Measurements from ENCODE around the gene ERMAP. TPM values are rescaled to one million over a fixed set of nuclear protein-coding genes. Genes with fewer than 3 reads are reported as not detected.
"Not testable (repeated sequence)": the region's sequence is repeated elsewhere in the genome, so short reads cannot be mapped to it uniquely, and the experiment has no call there.

ERMAP gene
- total RNA-seq, 2 experiments from 2014 or later = 3.1 to 3.2 TPM

GRCh38 chr1:42866549-42866948 is 49.6 kb downstream of the ERMAP start:
- no peaks in the 10 kb centered on the region for H3K36me3 Mint-ChIP-seq
- H3K27me3 Mint-ChIP-seq = peaks cover 13% of the 10 kb centered on the region
- no peak overlapping the region for H3K27ac Mint-ChIP-seq

GRCh38 chr1:42868466-42868865 is 51.5 kb downstream of the ERMAP start:
- H3K27ac Mint-ChIP-seq, H3K9me3 Mint-ChIP-seq, H3K27me3 Mint-ChIP-seq, DNase-seq, H3K4me1 Mint-ChIP-seq, H3K4me3 Mint-ChIP-seq, H3K36me3 Mint-ChIP-seq: not testable (repeated sequence)

More at GRCh38 chr1:42866549-42866948, 49.6 kb downstream of the ERMAP start:
- Mint-ChIP-seq H3K4me3 (no peak overlapping the region), H3K4me1 (no peaks in the 10 kb centered on the region), H3K9me3 (no peaks in the 10 kb centered on the region)
- no peak for DNase-seq

- H3K4me3 Mint-ChIP-seq, H3K4me1 Mint-ChIP-seq, H3K9me3 Mint-ChIP-seq, DNase-seq, H3K27me3 Mint-ChIP-seq, H3K36me3 Mint-ChIP-seq, H3K27ac Mint-ChIP-seq: not testable (repeated sequence)
Measured at GRCh38 chr1:42869254-42869653, 52.3 kb downstream of the ERMAP start.

- not testable (repeated sequence) for H3K4me3 Mint-ChIP-seq, H3K27ac Mint-ChIP-seq, H3K27me3 Mint-ChIP-seq, H3K4me1 Mint-ChIP-seq, H3K36me3 Mint-ChIP-seq, H3K9me3 Mint-ChIP-seq, DNase-seq
Measured at GRCh38 chr1:42869751-42870150, 52.8 kb downstream of the ERMAP start.

- not testable (repeated sequence) for H3K27me3 Mint-ChIP-seq, DNase-seq, H3K4me1 Mint-ChIP-seq, H3K27ac Mint-ChIP-seq, H3K4me3 Mint-ChIP-seq, H3K36me3 Mint-ChIP-seq
- H3K9me3 Mint-ChIP-seq = peaks cover 11% of the 10 kb centered on the region
Measured at GRCh38 chr1:42873108-42873507, 56.2 kb downstream of the ERMAP start.

GRCh38 chr1:42873670-42874069 is 56.7 kb downstream of the ERMAP start:
- no peak overlapping the region for H3K27ac Mint-ChIP-seq
- peaks cover 11% of the 10 kb centered on the region for H3K9me3 Mint-ChIP-seq
- peaks cover 4% of the 10 kb centered on the region for H3K4me1 Mint-ChIP-seq
- no peaks in the 10 kb centered on the region for H3K36me3 Mint-ChIP-seq
- DNase-seq = no peak
- peaks cover 4% of the 10 kb centered on the region for H3K27me3 Mint-ChIP-seq
- no peak overlapping the region for H3K4me3 Mint-ChIP-seq

- DNase-seq = no peak
- H3K36me3 Mint-ChIP-seq = no peaks in the 10 kb centered on the region
- no peak overlapping the region for H3K4me3 Mint-ChIP-seq
- peaks cover 11% of the 10 kb centered on the region for H3K9me3 Mint-ChIP-seq
- H3K27me3 Mint-ChIP-seq = peaks cover 4% of the 10 kb centered on the region
- H3K27ac Mint-ChIP-seq = no peak overlapping the region
- H3K4me1 Mint-ChIP-seq = peaks cover 4% of the 10 kb centered on the region
Measured at GRCh38 chr1:42876009-42876408, 59.1 kb downstream of the ERMAP start.

GRCh38 chr1:42877380-42877779 is 60.5 kb downstream of the ERMAP start:
- Mint-ChIP-seq H3K27me3 (peaks cover 4% of the 10 kb centered on the region), H3K4me1 (peaks cover 4% of the 10 kb centered on the region), H3K4me3 (no peak overlapping the region), H3K9me3 (peaks cover 11% of the 10 kb centered on the region), H3K36me3 (no peaks in the 10 kb centered on the region), H3K27ac (no peak overlapping the region)
- DNase-seq = no peak

GRCh38 chr1:42880384-42880783 is 63.5 kb downstream of the ERMAP start:
- H3K9me3 Mint-ChIP-seq = no peaks in the 10 kb centered on the region
- H3K4me3 Mint-ChIP-seq = no peak overlapping the region
- H3K27ac Mint-ChIP-seq = no peak overlapping the region
- peaks cover 4% of the 10 kb centered on the region for H3K27me3 Mint-ChIP-seq
- no peaks in the 10 kb centered on the region for H3K36me3 Mint-ChIP-seq
- no peaks in the 10 kb centered on the region for H3K4me1 Mint-ChIP-seq
- no peak for DNase-seq

- no peak for DNase-seq
- Mint-ChIP-seq H3K4me1 (no peaks in the 10 kb centered on the region), H3K27ac (no peak overlapping the region), H3K36me3 (no peaks in the 10 kb centered on the region), H3K27me3 (no peaks in the 10 kb centered on the region), H3K9me3 (no peaks in the 10 kb centered on the region), H3K4me3 (no peak overlapping the region)
Measured at GRCh38 chr1:42886046-42886739, 69.3 kb downstream of the ERMAP start.

GRCh38 chr1:42886800-42887199 is 69.9 kb downstream of the ERMAP start:
- H3K4me3 Mint-ChIP-seq = no peak overlapping the region
- no peaks in the 10 kb centered on the region for H3K27me3 Mint-ChIP-seq
- H3K4me1 Mint-ChIP-seq = no peaks in the 10 kb centered on the region
- H3K36me3 Mint-ChIP-seq = no peaks in the 10 kb centered on the region
- DNase-seq = no peak
- H3K9me3 Mint-ChIP-seq = no peaks in the 10 kb centered on the region
- H3K27ac Mint-ChIP-seq = no peak overlapping the region

- no peaks in the 10 kb centered on the region for H3K4me1 Mint-ChIP-seq
- H3K27me3 Mint-ChIP-seq = no peaks in the 10 kb centered on the region
- no peak overlapping the region for H3K4me3 Mint-ChIP-seq
- no peaks in the 10 kb centered on the region for H3K36me3 Mint-ChIP-seq
- no peak for DNase-seq
- no peaks in the 10 kb centered on the region for H3K9me3 Mint-ChIP-seq
- H3K27ac Mint-ChIP-seq = no peak overlapping the region
Measured at GRCh38 chr1:42887366-42887765, 70.4 kb downstream of the ERMAP start.

- no peaks in the 10 kb centered on the region for H3K36me3 Mint-ChIP-seq
- H3K4me3 Mint-ChIP-seq = no peak overlapping the region
- no peak overlapping the region for H3K27ac Mint-ChIP-seq
- no peak for DNase-seq
- no peaks in the 10 kb centered on the region for H3K9me3 Mint-ChIP-seq
- H3K4me1 Mint-ChIP-seq = no peaks in the 10 kb centered on the region
- no peaks in the 10 kb centered on the region for H3K27me3 Mint-ChIP-seq
Measured at GRCh38 chr1:42888013-42888633, 71.2 kb downstream of the ERMAP start.

- H3K27me3 Mint-ChIP-seq = no peaks in the 10 kb centered on the region
- no peaks in the 10 kb centered on the region for H3K36me3 Mint-ChIP-seq
- DNase-seq = no peak
- no peak overlapping the region for H3K4me3 Mint-ChIP-seq
- H3K4me1 Mint-ChIP-seq = no peaks in the 10 kb centered on the region
- H3K27ac Mint-ChIP-seq = no peak overlapping the region
- no peaks in the 10 kb centered on the region for H3K9me3 Mint-ChIP-seq
Measured at GRCh38 chr1:42889264-42889663, 72.3 kb downstream of the ERMAP start.

- Mint-ChIP-seq H3K27ac (no peak overlapping the region), H3K4me1 (no peaks in the 10 kb centered on the region), H3K27me3 (peaks cover 5% of the 10 kb centered on the region), H3K36me3 (no peaks in the 10 kb centered on the region), H3K9me3 (peaks cover 3% of the 10 kb centered on the region), H3K4me3 (no peak overlapping the region)
- no peak for DNase-seq
Measured at GRCh38 chr1:42891465-42892138, 74.7 kb downstream of the ERMAP start.

Data from activated naive CD8-positive, alpha-beta T cell treated with anti-CD3 and anti-CD28 coated beads for 36 hours (primary cell).